Smooth muscle cell (in vitro differentiated cells): Measurements from ENCODE around the gene TMEM44. TPM values are rescaled to one million over a fixed set of nuclear protein-coding genes. Genes with fewer than 3 reads are reported as not detected.

Source experiments
- DNase-seq: peaks from one replicate; lab custom pipeline; 2025; ENCODE audit not compliant: unreplicated experiment; lab: John Stamatoyannopoulos, UW
- H2AFZ ChIP-seq: fragments of 200-600 bp; sonication (generic); 2 replicates; pipeline ENCODE4 v1.6.0; 2016; ENCODE audit warnings: antibody characterized with exemption, low read depth, mild to moderate bottlenecking
- H3F3A ChIP-seq: fragments of 200-600 bp; sonication (generic); 2 replicates; pipeline ENCODE4 v1.6.0; 2017; ENCODE audit warnings: antibody characterized with exemption, low read depth
- H3K27ac ChIP-seq: fragments of 200-600 bp; sonication (generic); 2 replicates; pipeline ENCODE4 v1.5.1; 2016; ENCODE audit warnings: low read depth, mild to moderate bottlenecking
- H3K27me3 ChIP-seq: fragments of 200-600 bp; sonication (generic); 2 replicates; pipeline ENCODE4 v1.6.1; 2016; ENCODE audit warnings: low read depth, mild to moderate bottlenecking
- H3K36me3 ChIP-seq: fragments of 200-600 bp; sonication (generic); 2 replicates; pipeline ENCODE4 v1.5.1; 2016; ENCODE audit warnings: low read depth
- H3K4me1 ChIP-seq: fragments of 200-600 bp; sonication (generic); 2 replicates; pipeline ENCODE4 v1.5.1; 2016; ENCODE audit warnings: low read depth
- H3K4me2 ChIP-seq: fragments of 200-600 bp; sonication (generic); 2 replicates; pipeline ENCODE4 v1.6.0; 2016; ENCODE audit warnings: mild to moderate bottlenecking
- H3K4me3 ChIP-seq: fragments of 200-600 bp; sonication (generic); 2 replicates; pipeline ENCODE4 v1.5.1; 2016; ENCODE audit warnings: mild to moderate bottlenecking
- H3K79me2 ChIP-seq: fragments of 200-600 bp; sonication (generic); 2 replicates; pipeline ENCODE4 v1.6.0; 2016; ENCODE audit warnings: low read depth, mild to moderate bottlenecking
- H3K9ac ChIP-seq: fragments of 200-600 bp; sonication (generic); 2 replicates; pipeline ENCODE4 v1.6.0; 2016; ENCODE audit warnings: low read depth
- H3K9me3 ChIP-seq: fragments of 200-600 bp; sonication (generic); replicated peaks from 2 replicates; pipeline ENCODE4 v1.5.1; 2016; ENCODE audit warnings: low read depth
- H4K20me1 ChIP-seq: fragments of 200-600 bp; sonication (generic); 2 replicates; pipeline ENCODE4 v1.6.0; 2016; ENCODE audit warnings: low read depth
- WGBS: methylation state at CpG from one replicate; pipeline ENCODE4 v1.1.7; 2016; ENCODE audit warnings: low lambda C conversion rate; 5-methylcytosine and 5-hydroxymethylcytosine counted together
- polyA plus RNA-seq: library from polyadenylated mRNA; unstranded; fragments of >200 nt; fragmentation: Nextera tagmentation; extraction: Ambion mirVana; gene quantifications from 2 replicates; pipeline ENCODE4 v1.2.1, GENCODE V29; 2016
- total RNA-seq: library from RNA; depleted of rRNA; stranded (reverse); fragments of >200 nt; gene quantifications from 2 replicates; pipeline ENCODE4 v1.2.3, GENCODE V29; 2014
- TF ChIP-seq, protein P1 (sequence below): fragments of 200-600 bp; sonication (generic); IDR thresholded peaks from 2 replicates; pipeline ENCODE4 v1.5.1; 2017; ENCODE audit warnings: borderline replicate concordance, mild to moderate bottlenecking, antibody characterized with exemption; ENCODE audit not compliant: insufficient read depth, poor library complexity, severe bottlenecking

TMEM44 gene
- total and polyA plus RNA-seq, 2 experiments from 2014 or later: 12.7 to 18.4 TPM

DNA sequence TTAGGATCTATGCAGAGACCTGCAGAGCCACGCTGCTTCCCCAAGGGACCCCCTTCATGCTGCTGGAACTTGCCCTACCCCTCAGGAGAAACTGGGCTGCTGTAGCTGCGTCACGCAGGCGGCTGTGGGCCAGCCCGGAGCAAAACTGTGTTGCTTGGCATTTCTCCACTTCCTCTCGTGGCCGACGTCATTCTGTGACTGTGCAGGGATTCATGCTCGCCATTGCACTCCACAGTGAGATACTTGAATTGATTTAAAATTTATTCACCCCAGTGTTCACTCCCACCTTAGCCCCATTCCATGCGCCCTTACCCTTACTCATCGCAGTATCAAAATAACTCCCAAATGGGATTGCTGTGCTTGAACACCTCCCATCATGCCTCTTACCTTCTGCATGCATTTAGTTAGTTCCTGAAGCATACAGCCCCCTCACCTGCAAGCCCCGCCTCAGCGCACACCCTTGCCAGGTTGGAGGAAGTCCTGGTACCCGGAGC lies 45.7 kb downstream of the TMEM44 start:
- TF ChIP-seq, protein P1, sequence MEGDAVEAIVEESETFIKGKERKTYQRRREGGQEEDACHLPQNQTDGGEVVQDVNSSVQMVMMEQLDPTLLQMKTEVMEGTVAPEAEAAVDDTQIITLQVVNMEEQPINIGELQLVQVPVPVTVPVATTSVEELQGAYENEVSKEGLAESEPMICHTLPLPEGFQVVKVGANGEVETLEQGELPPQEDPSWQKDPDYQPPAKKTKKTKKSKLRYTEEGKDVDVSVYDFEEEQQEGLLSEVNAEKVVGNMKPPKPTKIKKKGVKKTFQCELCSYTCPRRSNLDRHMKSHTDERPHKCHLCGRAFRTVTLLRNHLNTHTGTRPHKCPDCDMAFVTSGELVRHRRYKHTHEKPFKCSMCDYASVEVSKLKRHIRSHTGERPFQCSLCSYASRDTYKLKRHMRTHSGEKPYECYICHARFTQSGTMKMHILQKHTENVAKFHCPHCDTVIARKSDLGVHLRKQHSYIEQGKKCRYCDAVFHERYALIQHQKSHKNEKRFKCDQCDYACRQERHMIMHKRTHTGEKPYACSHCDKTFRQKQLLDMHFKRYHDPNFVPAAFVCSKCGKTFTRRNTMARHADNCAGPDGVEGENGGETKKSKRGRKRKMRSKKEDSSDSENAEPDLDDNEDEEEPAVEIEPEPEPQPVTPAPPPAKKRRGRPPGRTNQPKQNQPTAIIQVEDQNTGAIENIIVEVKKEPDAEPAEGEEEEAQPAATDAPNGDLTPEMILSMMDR: no peak
- no peak for DNase-seq
- Histone ChIP-seq H3K27me3 (no peaks in the 10 kb centered on the region), H3K36me3 (no peaks in the 10 kb centered on the region), H3K79me2 (peaks cover 10% of the 10 kb centered on the region), H2AFZ (no peak overlapping the region), H3K4me2 (peak overlapping the region; percentile 35), H4K20me1 (no peaks in the 10 kb centered on the region), H3K4me3 (no peak overlapping the region), H3F3A (peaks cover 23% of the 10 kb centered on the region), H3K4me1 (peaks cover 8% of the 10 kb centered on the region), H3K27ac (peak overlapping the region; percentile 90), H3K9me3 (no peaks in the 10 kb centered on the region), H3K9ac (peak overlapping the region; percentile 61)
- WGBS: 91% methylated on average over 14 of the region's 14 CpGs

DNA sequence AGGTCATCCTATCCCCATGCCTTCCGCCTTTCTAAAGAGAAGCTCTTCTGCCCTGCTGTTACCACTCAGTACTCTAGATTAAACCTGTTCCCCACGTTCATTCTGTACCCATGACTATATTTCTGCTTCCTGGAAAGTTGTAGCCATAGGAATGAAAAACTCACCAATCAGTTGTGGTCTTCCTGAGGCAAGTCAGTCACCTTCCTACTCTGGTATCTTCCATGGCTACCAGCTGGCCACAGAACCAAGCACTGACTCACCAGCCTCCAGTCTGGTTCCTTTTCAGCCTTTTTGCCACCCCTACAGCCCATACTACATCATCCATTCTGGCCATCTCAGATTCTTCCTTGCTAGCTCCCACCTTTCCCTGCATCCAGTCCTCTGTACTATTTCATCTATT lies 46.4 kb downstream of the TMEM44 start:
- Histone ChIP-seq H3K79me2 (peaks cover 10% of the 10 kb centered on the region), H3K4me3 (no peak overlapping the region), H3F3A (peaks cover 23% of the 10 kb centered on the region), H3K36me3 (no peaks in the 10 kb centered on the region), H3K9me3 (no peaks in the 10 kb centered on the region), H3K4me2 (peak overlapping the region; percentile 35), H4K20me1 (no peaks in the 10 kb centered on the region), H2AFZ (no peak overlapping the region), H3K9ac (peak overlapping the region; percentile 61), H3K4me1 (peaks cover 8% of the 10 kb centered on the region), H3K27ac (peak overlapping the region; percentile 90), H3K27me3 (no peaks in the 10 kb centered on the region)
- no peak for DNase-seq
- TF ChIP-seq, protein P1: no peak
- WGBS: 55% methylated on average over 2 of the region's 2 CpGs

DNA sequence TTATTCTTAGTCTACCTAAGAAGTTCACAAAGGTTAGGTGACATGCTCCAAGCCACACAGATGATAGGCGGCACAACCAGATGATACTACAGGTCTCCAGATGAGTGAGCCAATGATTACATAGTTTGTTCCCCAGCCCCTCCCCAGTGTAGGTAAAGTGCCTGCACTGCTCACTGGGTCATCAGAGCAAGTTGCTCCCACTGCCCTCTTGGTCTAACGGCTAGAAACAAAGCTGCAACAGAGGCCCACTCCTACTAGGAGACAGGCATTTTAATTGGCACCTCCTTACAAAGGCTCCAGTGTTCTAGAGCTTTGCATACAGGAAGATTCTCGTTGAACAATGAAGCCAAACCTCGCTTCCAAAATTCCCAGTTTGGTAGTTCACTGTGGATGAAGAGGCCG lies 47.3 kb downstream of the TMEM44 start:
- Histone ChIP-seq H2AFZ (no peak overlapping the region), H3K4me3 (no peak overlapping the region), H3K27ac (peak overlapping the region; percentile 96), H3K79me2 (peaks cover 10% of the 10 kb centered on the region), H4K20me1 (no peaks in the 10 kb centered on the region), H3K9ac (no peak overlapping the region), H3F3A (peaks cover 23% of the 10 kb centered on the region), H3K4me2 (no peak overlapping the region), H3K36me3 (no peaks in the 10 kb centered on the region), H3K4me1 (peaks cover 8% of the 10 kb centered on the region), H3K27me3 (no peaks in the 10 kb centered on the region), H3K9me3 (no peaks in the 10 kb centered on the region)
- DNase-seq: no peak
- TF ChIP-seq, protein P1: no peak
- 87% methylated on average over 5 of the region's 5 CpGs for WGBS

DNA sequence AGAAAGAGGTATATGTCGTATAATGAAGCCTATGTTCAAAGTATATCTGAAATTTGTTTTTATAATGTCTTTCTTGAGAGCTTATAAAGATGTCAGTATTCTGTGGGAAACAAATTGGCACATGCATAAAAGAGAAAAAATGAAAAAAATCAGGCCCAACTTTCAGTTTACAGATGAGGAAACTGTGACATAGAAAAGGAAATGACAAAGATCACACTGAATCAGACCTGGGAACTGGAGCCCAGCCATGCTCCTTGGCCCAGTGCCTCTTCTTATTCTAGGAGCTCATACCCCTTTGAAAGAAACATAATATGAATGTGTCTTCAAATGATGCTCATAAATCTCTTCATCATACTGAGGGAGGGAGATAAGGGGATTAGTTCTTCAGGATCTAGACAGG lies 48.4 kb downstream of the TMEM44 start:
- Histone ChIP-seq H3F3A (peaks cover 23% of the 10 kb centered on the region), H3K27ac (peak overlapping the region; percentile 96), H3K9ac (peak overlapping the region; percentile 92), H4K20me1 (no peaks in the 10 kb centered on the region), H3K27me3 (no peaks in the 10 kb centered on the region), H3K4me1 (peaks cover 8% of the 10 kb centered on the region), H3K79me2 (peaks cover 10% of the 10 kb centered on the region), H3K4me2 (peak overlapping the region; percentile 83), H3K9me3 (no peaks in the 10 kb centered on the region), H3K36me3 (no peaks in the 10 kb centered on the region), H2AFZ (no peak overlapping the region), H3K4me3 (peak overlapping the region; percentile 59)
- TF ChIP-seq, protein P1: no peak
- DNase-seq: no peak
- 91% methylated on average over 1 of the region's 1 CpG for WGBS
